ENCODE data around the gene PLB1.

Gene PLB1

GRCh38 chr2:28590496-28591301, 94.8 kb downstream of the PLB1 start:
- Histone ChIP-seq H3K4me3 (ENCODE audit: low read depth, low read length) (no peak overlapping the region), H3K27me3 (ENCODE audit: control insufficient read depth, insufficient read depth, low read length) (no peaks in the 10 kb centered on the region), H3K36me3 (ENCODE audit: control insufficient read depth, insufficient read depth, low read length) (no peaks in the 10 kb centered on the region), H3K9me3 (ENCODE audit: control insufficient read depth, insufficient read depth, low read length) (no peaks in the 10 kb centered on the region), H3K9ac (ENCODE audit: low read depth, low read length) (no peak overlapping the region), H3K4me1 (ENCODE audit: control insufficient read depth, insufficient read depth, low read length) (peaks cover 15% of the 10 kb centered on the region)

DNA sequence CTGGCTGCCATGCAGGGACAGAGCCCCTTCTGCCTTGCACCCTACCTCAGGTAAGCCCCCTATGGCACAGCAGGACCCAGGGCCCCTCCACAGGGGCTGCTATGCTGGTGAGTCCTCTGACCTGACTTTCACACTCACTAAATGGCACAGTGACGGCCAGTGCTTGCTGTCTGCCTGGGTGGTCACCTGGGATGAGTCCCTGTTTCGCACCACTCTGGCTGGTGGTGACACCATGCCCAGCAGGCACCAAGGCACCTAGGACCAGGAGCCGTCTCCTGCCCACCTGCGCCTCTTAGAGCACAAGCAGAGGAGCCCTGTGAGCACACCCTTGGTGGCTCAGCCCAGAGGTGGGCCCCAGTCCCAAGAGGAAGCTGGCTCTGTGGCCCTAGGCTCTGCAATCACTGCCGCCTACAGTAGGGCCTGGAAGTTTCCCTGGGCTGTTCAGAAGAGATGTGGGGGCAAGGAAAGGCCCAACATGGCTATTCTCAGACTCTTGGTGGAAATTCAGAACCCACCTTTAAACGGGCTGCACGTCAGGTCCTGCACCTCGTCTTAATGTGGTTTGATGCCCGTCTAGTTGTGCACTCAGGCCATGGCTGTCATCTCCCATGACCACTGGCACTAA, 96.0 kb downstream of the PLB1 start:
- Histone ChIP-seq H3K36me3 (ENCODE audit: control insufficient read depth, insufficient read depth, low read length) (no peaks in the 10 kb centered on the region), H3K27me3 (ENCODE audit: control insufficient read depth, insufficient read depth, low read length) (no peaks in the 10 kb centered on the region), H3K4me3 (ENCODE audit: low read depth, low read length) (no peak overlapping the region), H3K9me3 (ENCODE audit: control insufficient read depth, insufficient read depth, low read length) (no peaks in the 10 kb centered on the region), H3K9ac (ENCODE audit: low read depth, low read length) (no peak overlapping the region), H3K4me1 (ENCODE audit: control insufficient read depth, insufficient read depth, low read length) (peaks cover 15% of the 10 kb centered on the region)

DNA sequence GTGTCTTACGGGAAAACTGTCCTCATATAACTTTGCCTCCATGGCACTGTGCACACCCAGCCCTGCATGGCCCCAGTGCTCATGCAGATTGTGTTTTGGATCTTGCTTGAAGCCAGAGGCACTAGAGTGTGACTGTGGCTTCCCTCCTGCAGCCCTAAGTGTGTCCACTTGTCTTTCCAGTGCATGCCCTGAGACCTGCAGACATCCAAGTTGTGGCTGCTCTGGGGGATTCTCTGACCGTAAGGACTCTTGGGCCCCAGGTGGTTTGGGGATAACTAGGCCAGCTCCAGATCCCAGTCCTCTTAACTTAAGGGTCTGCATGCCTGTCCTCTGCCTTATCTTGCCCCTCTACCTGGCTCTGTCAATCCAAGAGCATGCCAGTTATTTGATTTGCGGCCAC, 96.6 kb downstream of the PLB1 start:
- no peaks in the 10 kb centered on the region for H3K27me3 ChIP-seq (ENCODE audit: control insufficient read depth, insufficient read depth, low read length)
- H3K9ac ChIP-seq (ENCODE audit: low read depth, low read length): no peak overlapping the region
- H3K4me3 ChIP-seq (ENCODE audit: low read depth, low read length): no peak overlapping the region
- H3K36me3 ChIP-seq (ENCODE audit: control insufficient read depth, insufficient read depth, low read length): no peaks in the 10 kb centered on the region
- no peaks in the 10 kb centered on the region for H3K9me3 ChIP-seq (ENCODE audit: control insufficient read depth, insufficient read depth, low read length)
- H3K4me1 ChIP-seq (ENCODE audit: control insufficient read depth, insufficient read depth, low read length): peaks cover 15% of the 10 kb centered on the region

DNA sequence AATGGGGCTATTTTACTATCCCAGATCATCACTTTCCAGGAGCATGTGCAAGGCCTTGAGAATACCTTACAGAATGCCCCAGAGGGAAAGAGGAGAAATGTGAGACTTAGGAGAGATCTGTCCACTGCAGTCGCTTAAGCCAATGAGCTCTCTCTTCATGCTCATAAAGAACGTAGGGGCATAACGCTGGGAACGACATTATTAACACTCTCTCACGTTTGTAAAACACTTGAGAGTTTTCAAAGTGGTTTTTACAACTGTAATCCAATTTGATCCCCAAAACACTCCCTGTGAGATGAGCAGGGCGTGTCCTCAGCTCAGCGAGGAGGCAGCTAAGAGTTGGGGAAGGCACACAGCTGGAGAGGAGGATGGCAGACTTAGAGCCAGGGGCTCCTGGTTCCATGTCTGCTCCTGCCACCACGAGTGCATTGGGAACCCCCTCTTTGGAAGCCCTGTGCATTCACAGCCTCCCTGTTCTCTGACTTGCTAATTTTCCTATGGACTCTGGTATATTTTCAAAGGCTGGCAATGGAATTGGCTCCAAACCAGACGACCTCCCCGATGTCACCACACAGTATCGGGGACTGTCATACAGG, 97.4 kb downstream of the PLB1 start:
- no peak overlapping the region for H3K4me3 ChIP-seq (ENCODE audit: low read depth, low read length)
- peaks cover 15% of the 10 kb centered on the region for H3K4me1 ChIP-seq (ENCODE audit: control insufficient read depth, insufficient read depth, low read length)
- no peaks in the 10 kb centered on the region for H3K9me3 ChIP-seq (ENCODE audit: control insufficient read depth, insufficient read depth, low read length)
- no peaks in the 10 kb centered on the region for H3K27me3 ChIP-seq (ENCODE audit: control insufficient read depth, insufficient read depth, low read length)
- H3K36me3 ChIP-seq (ENCODE audit: control insufficient read depth, insufficient read depth, low read length): no peaks in the 10 kb centered on the region
- no peak overlapping the region for H3K9ac ChIP-seq (ENCODE audit: low read depth, low read length)

GRCh38 chr2:28594000-28594331, 98.1 kb downstream of the PLB1 start:
- no peaks in the 10 kb centered on the region for H3K36me3 ChIP-seq (ENCODE audit: control insufficient read depth, insufficient read depth, low read length)
- H3K4me3 ChIP-seq (ENCODE audit: low read depth, low read length): no peak overlapping the region
- no peaks in the 10 kb centered on the region for H3K27me3 ChIP-seq (ENCODE audit: control insufficient read depth, insufficient read depth, low read length)
- H3K9ac ChIP-seq (ENCODE audit: low read depth, low read length): peak overlapping the region; percentile 56
- no peaks in the 10 kb centered on the region for H3K9me3 ChIP-seq (ENCODE audit: control insufficient read depth, insufficient read depth, low read length)
- peaks cover 15% of the 10 kb centered on the region for H3K4me1 ChIP-seq (ENCODE audit: control insufficient read depth, insufficient read depth, low read length)

GRCh38 chr2:28594332-28595108, 98.7 kb downstream of the PLB1 start:
- Histone ChIP-seq H3K36me3 (ENCODE audit: control insufficient read depth, insufficient read depth, low read length) (no peaks in the 10 kb centered on the region), H3K27me3 (ENCODE audit: control insufficient read depth, insufficient read depth, low read length) (no peaks in the 10 kb centered on the region), H3K9me3 (ENCODE audit: control insufficient read depth, insufficient read depth, low read length) (no peaks in the 10 kb centered on the region), H3K4me3 (ENCODE audit: low read depth, low read length) (no peak overlapping the region), H3K4me1 (ENCODE audit: control insufficient read depth, insufficient read depth, low read length) (peaks cover 15% of the 10 kb centered on the region), H3K9ac (ENCODE audit: low read depth, low read length) (peak overlapping the region; percentile 56)

- H3K9me3 ChIP-seq (ENCODE audit: control insufficient read depth, insufficient read depth, low read length): no peaks in the 10 kb centered on the region
- no peak overlapping the region for H3K9ac ChIP-seq (ENCODE audit: low read depth, low read length)
- H3K36me3 ChIP-seq (ENCODE audit: control insufficient read depth, insufficient read depth, low read length): no peaks in the 10 kb centered on the region
- H3K4me3 ChIP-seq (ENCODE audit: low read depth, low read length): no peak overlapping the region
- H3K27me3 ChIP-seq (ENCODE audit: control insufficient read depth, insufficient read depth, low read length): no peaks in the 10 kb centered on the region
- H3K4me1 ChIP-seq (ENCODE audit: control insufficient read depth, insufficient read depth, low read length): peaks cover 15% of the 10 kb centered on the region
Observed at GRCh38 chr2:28595323-28595722, 99.5 kb downstream of the PLB1 start.

GRCh38 chr2:28598484-28598883, 102.6 kb downstream of the PLB1 start:
- Histone ChIP-seq H3K36me3 (ENCODE audit: control insufficient read depth, insufficient read depth, low read length) (no peaks in the 10 kb centered on the region), H3K4me1 (ENCODE audit: control insufficient read depth, insufficient read depth, low read length) (peaks cover 11% of the 10 kb centered on the region), H3K9me3 (ENCODE audit: control insufficient read depth, insufficient read depth, low read length) (no peaks in the 10 kb centered on the region), H3K4me3 (ENCODE audit: low read depth, low read length) (no peak overlapping the region), H3K9ac (ENCODE audit: low read depth, low read length) (no peak overlapping the region), H3K27me3 (ENCODE audit: control insufficient read depth, insufficient read depth, low read length) (no peaks in the 10 kb centered on the region)

DNA sequence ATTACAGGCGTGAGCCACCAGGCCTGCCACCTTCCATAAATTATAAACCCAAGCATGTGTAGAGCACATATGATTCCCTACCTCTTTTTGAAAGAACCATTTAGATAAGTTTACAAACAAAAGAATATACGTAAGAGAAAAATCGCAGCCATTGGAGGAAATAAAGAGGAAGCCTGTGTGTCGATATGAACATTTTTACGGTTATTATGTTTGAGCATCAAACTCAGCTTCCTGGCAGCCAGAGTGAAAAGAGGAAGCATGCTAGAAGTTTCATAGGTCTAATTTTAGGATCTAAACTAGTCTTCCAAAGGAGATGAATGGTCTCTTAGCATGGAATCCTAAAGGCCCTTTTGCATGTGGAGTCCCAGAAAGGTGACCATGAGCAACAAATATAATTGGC, 104.3 kb downstream of the PLB1 start:
- H3K9me3 ChIP-seq (ENCODE audit: control insufficient read depth, insufficient read depth, low read length): no peaks in the 10 kb centered on the region
- H3K4me3 ChIP-seq (ENCODE audit: low read depth, low read length): no peak overlapping the region
- H3K9ac ChIP-seq (ENCODE audit: low read depth, low read length): no peak overlapping the region
- no peaks in the 10 kb centered on the region for H3K27me3 ChIP-seq (ENCODE audit: control insufficient read depth, insufficient read depth, low read length)
- no peaks in the 10 kb centered on the region for H3K36me3 ChIP-seq (ENCODE audit: control insufficient read depth, insufficient read depth, low read length)
- no peaks in the 10 kb centered on the region for H3K4me1 ChIP-seq (ENCODE audit: control insufficient read depth, insufficient read depth, low read length)

DNA sequence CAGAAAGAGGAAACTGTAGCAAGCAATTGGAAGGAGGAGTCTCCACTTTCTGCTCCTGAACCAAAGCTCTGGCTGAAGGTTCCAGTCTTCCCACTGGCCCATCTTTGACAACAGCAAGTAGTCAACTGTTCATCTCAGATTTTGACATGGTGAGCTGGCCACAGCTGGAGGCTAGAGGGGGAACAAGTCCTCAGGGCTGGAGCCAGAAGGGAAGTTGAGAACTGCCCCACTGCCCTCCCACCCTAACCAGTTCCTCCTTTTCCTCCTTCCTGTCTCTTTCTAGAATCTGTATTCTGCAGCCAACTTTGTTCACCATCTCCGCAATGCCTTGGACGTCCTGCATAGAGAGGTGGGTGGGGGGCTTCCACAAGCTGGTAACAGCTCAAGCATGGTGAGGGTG, 105.8 kb downstream of the PLB1 start:
- Histone ChIP-seq H3K4me1 (ENCODE audit: control insufficient read depth, insufficient read depth, low read length) (no peaks in the 10 kb centered on the region), H3K9me3 (ENCODE audit: control insufficient read depth, insufficient read depth, low read length) (no peaks in the 10 kb centered on the region), H3K27me3 (ENCODE audit: control insufficient read depth, insufficient read depth, low read length) (no peaks in the 10 kb centered on the region), H3K4me3 (ENCODE audit: low read depth, low read length) (no peak overlapping the region), H3K9ac (ENCODE audit: low read depth, low read length) (no peak overlapping the region), H3K36me3 (ENCODE audit: control insufficient read depth, insufficient read depth, low read length) (no peaks in the 10 kb centered on the region)

DNA sequence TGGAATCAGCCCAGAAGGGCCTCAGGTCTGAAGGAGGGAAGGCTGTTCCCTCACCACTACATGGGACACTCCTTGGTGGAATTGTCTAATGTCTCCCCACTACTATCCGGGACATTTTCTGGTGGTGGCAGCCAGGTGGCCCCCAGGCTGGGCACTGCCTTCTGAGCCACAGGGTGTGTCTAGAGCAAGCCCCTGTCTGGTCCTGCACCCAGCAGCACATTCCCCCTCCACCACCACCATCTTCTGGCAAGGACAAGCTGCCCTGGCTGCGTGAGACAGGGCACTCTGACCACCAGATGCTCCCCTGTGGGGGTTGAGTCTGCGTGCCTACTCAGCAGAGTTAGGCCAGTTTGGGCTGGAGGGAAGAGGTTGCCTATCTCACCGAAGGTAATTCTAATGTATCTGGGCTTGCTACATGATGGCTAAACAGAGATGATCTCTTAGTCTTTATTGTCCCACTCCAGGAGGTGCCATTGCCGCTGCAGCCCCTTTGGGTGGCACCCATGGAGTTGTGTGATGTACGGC, 106.3 kb downstream of the PLB1 start:
- no peak overlapping the region for H3K9ac ChIP-seq (ENCODE audit: low read depth, low read length)
- H3K9me3 ChIP-seq (ENCODE audit: control insufficient read depth, insufficient read depth, low read length): no peaks in the 10 kb centered on the region
- H3K4me3 ChIP-seq (ENCODE audit: low read depth, low read length): no peak overlapping the region
- H3K27me3 ChIP-seq (ENCODE audit: control insufficient read depth, insufficient read depth, low read length): no peaks in the 10 kb centered on the region
- no peaks in the 10 kb centered on the region for H3K36me3 ChIP-seq (ENCODE audit: control insufficient read depth, insufficient read depth, low read length)
- H3K4me1 ChIP-seq (ENCODE audit: control insufficient read depth, insufficient read depth, low read length): no peaks in the 10 kb centered on the region
